ENCODE results near the gene GREB1.

Gene GREB1

DNA sequence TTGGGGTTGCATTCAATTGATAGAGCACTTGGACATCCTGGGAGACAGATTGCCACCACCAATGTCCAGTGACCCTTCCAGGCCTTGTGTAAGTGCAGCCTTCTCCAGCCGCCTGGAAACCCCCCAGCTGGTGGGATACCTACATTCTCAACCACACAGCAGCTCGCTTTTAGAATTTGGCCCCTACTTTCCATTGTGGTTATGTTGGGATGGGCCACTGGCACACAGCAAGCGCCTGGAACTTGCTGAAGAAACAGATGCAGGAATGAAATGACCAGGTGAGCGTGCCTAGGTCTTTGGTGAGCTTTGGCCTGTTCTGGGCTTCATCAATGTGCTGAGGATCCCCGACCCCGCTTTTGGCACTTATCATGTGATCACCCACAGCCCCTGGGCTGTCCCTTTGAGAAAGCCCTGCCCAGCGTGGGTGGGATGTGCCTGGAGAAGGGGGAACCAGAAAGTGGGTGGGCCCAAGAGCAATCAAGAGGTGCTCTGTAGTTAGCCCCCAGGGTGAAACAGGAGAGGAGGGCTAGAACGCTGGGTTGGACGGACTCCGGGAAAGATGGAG, 152.1 kb downstream of the GREB1 start:
- H3K27ac ChIP-seq (ENCODE audit: low read length), result no peak overlapping the region
- H3K36me3 ChIP-seq (ENCODE audit: control insufficient read depth in 1 of 2, insufficient read depth in 2 of 2, low read length in 2 of 2), result no peaks in the 10 kb centered on the region
- H3K27me3 ChIP-seq (ENCODE audit: low read depth, low read length), result peaks cover 8% of the 10 kb centered on the region
- no peak overlapping the region for H3K4me3 ChIP-seq (ENCODE audit: low read depth in 1 of 2, low read length in 2 of 2)
- peaks cover 0 to 6% of the 10 kb centered on the region in 2 donors for H3K4me1 ChIP-seq (ENCODE audit: control insufficient read depth in 1 of 2, insufficient read depth in 2 of 2, low read length in 2 of 2)
- no peaks in the 10 kb centered on the region for H3K9me3 ChIP-seq (ENCODE audit: control insufficient read depth in 1 of 2, low read length in 2 of 2)

GRCh38 chr2:11687736-11688135, 153.9 kb downstream of the GREB1 start:
- no peak overlapping the region for H3K27ac ChIP-seq (ENCODE audit: low read length)
- peak overlapping the region in 1 of 2 donors; percentile 30 for H3K4me3 ChIP-seq (ENCODE audit: low read depth in 1 of 2, low read length in 2 of 2)
- peaks cover 8% of the 10 kb centered on the region for H3K27me3 ChIP-seq (ENCODE audit: low read depth, low read length)
- no peaks in the 10 kb centered on the region for H3K9me3 ChIP-seq (ENCODE audit: control insufficient read depth in 1 of 2, low read length in 2 of 2)
- no peaks in the 10 kb centered on the region for H3K36me3 ChIP-seq (ENCODE audit: control insufficient read depth in 1 of 2, insufficient read depth in 2 of 2, low read length in 2 of 2)
- peaks cover 0 to 6% of the 10 kb centered on the region in 2 donors for H3K4me1 ChIP-seq (ENCODE audit: control insufficient read depth in 1 of 2, insufficient read depth in 2 of 2, low read length in 2 of 2)

DNA sequence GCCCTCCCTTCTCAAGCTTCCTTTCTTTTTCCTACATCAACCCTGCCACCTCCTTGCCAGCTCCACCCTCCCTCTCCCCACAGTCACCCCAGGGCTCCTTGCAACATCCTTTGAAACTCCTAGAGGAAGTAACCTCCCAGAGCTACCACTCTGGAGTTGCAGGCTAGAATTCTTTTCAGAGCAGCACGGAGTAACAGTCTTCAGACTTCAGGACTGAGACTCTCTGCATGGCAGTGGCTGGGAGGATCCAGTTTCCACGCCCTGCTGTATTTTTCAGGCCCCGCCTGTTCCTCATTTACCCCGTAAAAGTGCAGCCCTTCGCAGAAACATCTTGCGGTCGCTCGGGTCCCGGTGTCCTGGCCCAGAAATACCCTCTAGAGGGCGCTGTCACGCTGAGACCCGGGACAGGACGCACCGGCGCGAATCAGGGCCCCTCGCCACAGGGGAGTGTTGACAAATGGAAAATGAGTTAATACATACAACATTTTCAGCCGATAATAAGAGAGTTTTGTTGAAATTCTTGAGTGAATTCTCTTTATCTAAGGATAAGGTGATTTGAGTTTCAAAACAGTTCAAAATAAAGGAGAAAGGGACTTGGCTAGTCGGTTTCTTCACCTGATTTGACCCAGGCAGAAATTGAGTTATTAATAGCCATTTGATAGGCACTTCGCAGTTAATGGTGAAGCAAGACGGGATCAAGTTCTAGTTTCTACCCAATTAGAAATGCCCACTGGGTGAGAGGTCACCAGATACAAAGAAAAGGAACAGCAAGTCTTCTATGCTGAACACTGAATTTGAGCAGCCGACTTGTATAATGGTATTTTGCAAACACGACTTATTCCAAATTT, 154.6 kb downstream of the GREB1 start:
- H3K27me3 ChIP-seq (ENCODE audit: low read depth, low read length), result peaks cover 5% of the 10 kb centered on the region
- H3K4me3 ChIP-seq (ENCODE audit: low read depth in 1 of 2, low read length in 2 of 2), result peak overlapping the region; percentile 2 to 30
- H3K27ac ChIP-seq (ENCODE audit: low read length), result no peak overlapping the region
- no peaks in the 10 kb centered on the region for H3K36me3 ChIP-seq (ENCODE audit: control insufficient read depth in 1 of 2, insufficient read depth in 2 of 2, low read length in 2 of 2)
- H3K4me1 ChIP-seq (ENCODE audit: control insufficient read depth in 1 of 2, insufficient read depth in 2 of 2, low read length in 2 of 2), result peaks cover 0 to 10% of the 10 kb centered on the region in 2 donors
- no peaks in the 10 kb centered on the region for H3K9me3 ChIP-seq (ENCODE audit: control insufficient read depth in 1 of 2, low read length in 2 of 2)

DNA sequence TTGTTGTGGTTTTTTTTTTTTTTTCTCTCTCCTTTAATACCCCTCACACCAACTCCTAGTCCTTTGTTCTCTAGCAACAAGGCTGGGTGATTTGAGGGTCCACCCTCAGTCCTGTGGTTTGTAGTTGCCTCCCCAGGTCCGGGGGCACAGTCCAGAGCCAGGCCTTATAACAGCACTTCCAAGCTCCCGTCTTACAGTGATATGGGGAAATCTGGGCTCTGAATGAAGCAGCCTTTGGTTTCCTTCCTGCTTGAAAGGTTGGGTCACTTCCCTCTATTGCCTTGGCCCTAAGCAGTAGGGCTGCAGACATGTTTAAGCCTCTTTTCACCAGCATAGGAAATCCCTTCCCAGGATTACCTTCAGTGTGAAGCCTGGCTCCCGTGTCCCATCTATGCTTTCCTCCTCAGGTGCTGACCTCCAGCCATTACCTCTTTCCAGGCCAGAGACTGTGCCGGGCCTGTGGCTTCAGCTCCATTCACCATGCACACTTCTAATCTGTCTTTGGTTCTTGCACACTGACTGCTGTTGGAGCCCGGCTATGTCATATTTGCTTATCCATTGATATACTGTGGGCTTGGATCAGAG, 157.3 kb downstream of the GREB1 start:
- Histone ChIP-seq H3K9me3 (ENCODE audit: control insufficient read depth in 1 of 2, low read length in 2 of 2) (no peaks in the 10 kb centered on the region), H3K36me3 (ENCODE audit: control insufficient read depth in 1 of 2, insufficient read depth in 2 of 2, low read length in 2 of 2) (no peaks in the 10 kb centered on the region), H3K4me3 (ENCODE audit: low read depth in 1 of 2, low read length in 2 of 2) (no peak overlapping the region), H3K4me1 (ENCODE audit: control insufficient read depth in 1 of 2, insufficient read depth in 2 of 2, low read length in 2 of 2) (peaks cover 0 to 10% of the 10 kb centered on the region in 2 donors), H3K27ac (ENCODE audit: low read length) (no peak overlapping the region), H3K27me3 (ENCODE audit: low read depth, low read length) (no peaks in the 10 kb centered on the region)
